WI38 (cell line): ENCODE results near the gene PPP1R11.

ENCODE experiments used
- H3K4me3 ChIP-seq: 2 replicates; pipeline ENCODE4 v1.5.1; 2011; ENCODE audit warnings: low read depth, mild to moderate bottlenecking, control low read depth, low read length
- TF ChIP-seq, protein P1 (sequence below): IDR thresholded peaks from 2 replicates; pipeline ENCODE4 v1.5.1; 2012; ENCODE audit warnings: low read depth, mild to moderate bottlenecking, control low read depth, low read length

The PPP1R11 gene

DNA sequence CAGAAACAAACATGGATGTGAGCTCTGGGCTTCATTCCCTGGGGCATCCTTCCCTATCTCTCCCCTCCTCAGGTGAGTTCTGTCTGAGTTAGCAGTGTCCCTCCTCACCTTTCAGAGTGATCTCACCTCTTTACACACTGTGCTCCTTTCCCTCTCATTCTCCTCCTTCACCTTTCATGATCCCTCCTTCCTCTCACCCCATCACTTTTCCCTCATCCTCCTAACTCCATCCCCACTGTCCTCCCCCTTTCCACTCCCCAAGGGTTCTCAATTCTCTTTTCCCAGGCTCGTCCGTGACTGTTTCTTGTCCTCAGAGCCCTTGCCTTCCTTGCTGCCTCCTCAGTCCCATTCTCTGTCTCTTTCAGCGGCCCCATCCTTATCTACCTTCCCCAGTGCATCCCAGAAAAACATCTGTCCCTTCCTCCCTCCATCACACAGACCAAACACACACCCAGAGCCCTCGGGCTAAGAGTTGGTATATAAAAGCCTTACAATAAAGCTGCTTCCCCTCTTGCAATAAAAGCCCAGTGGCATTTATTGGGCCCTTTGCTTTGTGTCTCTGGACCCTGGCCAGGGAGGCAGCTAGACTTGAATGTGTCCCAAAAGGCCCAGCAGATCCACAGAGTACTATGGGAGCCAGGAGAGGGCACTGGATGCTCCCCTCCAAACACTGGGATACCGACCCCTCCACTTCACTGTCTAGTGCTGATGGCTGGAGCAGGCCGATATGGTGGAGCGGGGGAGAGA is 6.7 kb downstream of the PPP1R11 start:
- no peak overlapping the region for H3K4me3 ChIP-seq
- TF ChIP-seq, protein P1, sequence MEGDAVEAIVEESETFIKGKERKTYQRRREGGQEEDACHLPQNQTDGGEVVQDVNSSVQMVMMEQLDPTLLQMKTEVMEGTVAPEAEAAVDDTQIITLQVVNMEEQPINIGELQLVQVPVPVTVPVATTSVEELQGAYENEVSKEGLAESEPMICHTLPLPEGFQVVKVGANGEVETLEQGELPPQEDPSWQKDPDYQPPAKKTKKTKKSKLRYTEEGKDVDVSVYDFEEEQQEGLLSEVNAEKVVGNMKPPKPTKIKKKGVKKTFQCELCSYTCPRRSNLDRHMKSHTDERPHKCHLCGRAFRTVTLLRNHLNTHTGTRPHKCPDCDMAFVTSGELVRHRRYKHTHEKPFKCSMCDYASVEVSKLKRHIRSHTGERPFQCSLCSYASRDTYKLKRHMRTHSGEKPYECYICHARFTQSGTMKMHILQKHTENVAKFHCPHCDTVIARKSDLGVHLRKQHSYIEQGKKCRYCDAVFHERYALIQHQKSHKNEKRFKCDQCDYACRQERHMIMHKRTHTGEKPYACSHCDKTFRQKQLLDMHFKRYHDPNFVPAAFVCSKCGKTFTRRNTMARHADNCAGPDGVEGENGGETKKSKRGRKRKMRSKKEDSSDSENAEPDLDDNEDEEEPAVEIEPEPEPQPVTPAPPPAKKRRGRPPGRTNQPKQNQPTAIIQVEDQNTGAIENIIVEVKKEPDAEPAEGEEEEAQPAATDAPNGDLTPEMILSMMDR = no peak

DNA sequence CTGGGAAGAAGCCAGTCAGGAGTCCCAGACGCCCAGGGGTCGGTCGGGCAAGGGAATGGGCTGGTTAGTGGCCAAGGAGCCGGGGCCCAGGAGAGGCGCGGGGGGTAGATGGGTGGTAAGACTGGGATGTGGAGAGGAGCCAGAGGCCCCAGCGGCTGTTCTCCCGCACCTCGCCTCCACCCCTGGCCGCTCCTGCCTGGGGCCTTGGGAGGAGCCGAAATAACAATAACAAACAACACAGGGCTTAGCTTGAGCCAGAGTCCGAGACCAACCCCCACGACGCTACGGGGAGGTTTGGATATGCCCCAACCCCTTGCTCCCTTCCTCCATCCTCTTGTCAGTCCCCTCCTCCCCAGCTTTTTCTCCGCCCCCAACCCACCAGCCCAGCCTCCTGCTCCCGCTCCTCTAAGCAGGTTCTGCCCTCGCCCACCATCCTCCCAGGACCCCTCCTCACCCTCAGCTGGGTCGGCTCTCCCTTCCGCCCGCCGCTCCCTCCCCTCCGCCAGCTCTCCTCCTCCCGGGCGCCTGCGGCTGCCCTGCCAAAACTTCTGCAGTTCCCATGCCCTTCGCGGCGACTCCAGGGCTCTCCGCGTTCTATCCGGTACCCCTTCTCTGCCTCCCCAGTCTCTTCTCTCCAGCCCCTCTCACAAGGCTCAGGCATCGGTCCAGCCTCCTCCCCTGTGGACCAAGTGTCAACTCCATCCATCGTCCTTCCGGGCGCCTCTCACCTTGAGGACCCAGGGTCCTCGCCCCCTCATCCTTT is 7.5 kb downstream of the PPP1R11 start:
- TF ChIP-seq, protein P1 = no peak
- H3K4me3 ChIP-seq = peak overlapping the region; percentile 17

DNA sequence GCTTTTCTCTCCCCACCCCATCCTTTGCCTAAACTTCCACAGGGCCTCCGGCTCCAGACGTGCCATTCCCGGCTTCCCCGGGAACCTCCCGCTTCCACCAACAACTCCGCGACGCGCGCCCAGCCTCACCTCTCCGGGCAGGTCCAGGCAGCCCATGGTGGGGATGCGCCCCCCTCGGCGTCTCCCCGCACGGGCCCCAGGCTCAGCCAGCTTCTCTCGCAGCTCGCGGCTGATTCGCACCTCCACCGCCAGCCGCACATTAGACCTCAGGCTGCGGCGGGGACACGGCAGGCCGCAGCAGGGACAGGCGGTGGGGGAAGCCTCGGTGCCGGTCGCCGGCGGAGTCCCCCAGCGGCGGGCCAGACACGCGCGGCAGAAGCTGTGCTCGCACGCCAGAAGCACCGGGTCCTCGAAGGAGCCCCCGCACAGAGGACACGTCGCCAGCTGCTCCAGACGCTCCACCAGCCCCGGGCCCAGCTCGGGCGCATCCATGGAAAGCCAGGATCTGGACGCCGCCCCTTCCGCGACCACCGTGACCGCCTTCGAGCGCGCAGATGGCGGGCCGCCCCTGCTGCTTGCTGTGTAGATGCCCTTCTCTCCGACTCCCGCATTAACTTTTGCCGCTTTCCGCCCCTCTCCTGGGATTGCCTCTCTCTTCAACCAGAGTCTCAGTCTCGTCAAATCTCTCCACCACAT is 8.2 kb downstream of the PPP1R11 start, which contains the start of gene RNF39:
TSS of gene RNF39 (minus strand) at position 676 of the 696 bp plus-strand sequence. CDS start at position 492, 184 bp downstream.
- peak within 1 kb of the TSS; percentile 17 for H3K4me3 ChIP-seq
- TF ChIP-seq, protein P1 = no peak

DNA sequence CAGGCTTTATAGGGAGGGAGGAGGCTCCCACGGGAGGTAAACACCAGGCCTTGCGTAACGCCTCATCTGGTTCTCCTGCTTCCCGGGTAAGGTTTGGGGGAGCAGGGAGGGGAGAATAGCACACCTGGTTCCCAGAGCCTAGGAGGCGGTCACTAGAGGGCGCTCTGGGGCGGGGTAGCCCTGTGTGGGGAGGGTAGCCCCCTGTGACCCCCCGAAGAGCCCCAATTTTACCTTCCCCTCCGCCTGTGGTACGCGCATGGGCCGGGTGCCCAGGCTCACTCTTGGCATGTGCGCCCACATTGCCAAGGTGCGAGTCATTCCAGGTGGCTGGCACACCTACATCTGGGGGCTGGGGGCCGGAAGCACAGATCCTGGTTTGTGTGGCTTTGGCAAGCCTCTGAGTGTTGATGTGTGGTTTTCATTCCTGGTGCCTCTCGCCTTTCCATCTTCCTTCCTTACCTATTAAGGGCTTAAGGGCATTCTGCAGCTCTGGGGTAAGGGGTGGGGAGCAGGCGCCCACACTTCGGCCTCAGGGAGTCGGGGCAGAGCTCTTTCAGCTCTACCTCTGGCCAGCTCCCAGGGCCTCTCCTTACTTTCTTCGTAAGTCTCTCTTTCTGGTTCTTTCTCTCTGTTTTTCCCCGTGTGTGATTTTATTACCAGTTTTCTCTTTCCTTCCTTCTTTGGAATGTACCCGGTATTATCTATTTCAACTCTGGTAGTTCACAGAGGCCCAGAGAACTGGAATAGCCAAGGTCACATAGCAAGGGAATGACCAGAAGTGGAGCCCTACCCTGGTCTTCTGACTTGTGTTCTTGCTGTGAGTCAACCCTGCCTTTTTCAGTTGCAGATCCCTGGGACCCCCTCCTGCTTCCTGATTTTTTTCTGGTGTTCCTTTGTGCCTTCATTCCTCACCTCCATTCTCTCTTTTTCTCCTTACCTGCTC is 9.1 kb downstream of the PPP1R11 start:
- TF ChIP-seq, protein P1 = peak; percentile 25; the same call in 1 of the 2 replicates
- H3K4me3 ChIP-seq = no peak overlapping the region

DNA sequence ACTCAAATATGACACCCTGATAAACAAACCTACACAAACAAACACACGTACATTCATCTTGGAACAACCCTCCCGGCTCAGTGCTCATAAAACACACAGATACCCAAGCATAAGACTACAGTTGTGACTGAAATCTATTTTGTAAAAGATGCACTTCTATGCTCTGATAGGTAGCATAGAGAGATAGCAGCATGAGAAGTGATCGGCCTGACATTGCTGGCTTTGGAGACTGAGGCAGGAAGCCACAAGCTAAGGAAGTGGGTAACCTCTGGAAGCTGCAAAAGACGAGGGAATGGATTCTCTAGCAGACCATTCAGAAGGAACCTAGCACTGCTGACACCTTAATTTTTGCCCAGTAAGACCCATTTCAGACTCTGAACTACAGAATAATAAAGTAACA is 10.2 kb downstream of the PPP1R11 start:
- H3K4me3 ChIP-seq = no peak overlapping the region
- TF ChIP-seq, protein P1 = no peak

DNA sequence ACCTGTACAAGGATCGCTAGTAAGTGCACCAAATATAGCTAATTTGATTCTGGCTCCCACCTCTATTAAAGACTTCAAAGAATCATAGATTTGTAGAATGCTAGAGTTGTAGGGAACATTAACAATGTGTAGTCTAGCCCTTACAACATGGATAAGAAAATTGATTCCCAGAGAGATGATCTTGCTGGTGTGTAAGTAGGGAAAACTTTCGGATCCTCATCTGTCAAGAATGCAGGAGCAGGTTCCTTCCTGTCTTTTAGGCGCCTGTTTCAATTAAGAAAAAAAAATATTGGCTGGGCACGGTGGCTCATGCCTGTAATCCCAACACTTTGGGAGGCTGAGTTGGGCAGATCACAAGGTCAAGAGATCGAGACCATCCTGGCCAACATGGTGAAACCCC is 20.9 kb downstream of the PPP1R11 start:
- TF ChIP-seq, protein P1 = no peak
- no peak overlapping the region for H3K4me3 ChIP-seq
